Liver (tissue), 9 donors: Measurements from ENCODE around the gene KCNQ1. TPM values are rescaled to one million over a fixed set of nuclear protein-coding genes. Genes with fewer than 3 reads are reported as not detected.

ENCODE experiments used
- DNase-seq: peaks from one replicate; pipeline ENCODE4 v3.0.0-alpha.2; 2017; ENCODE audit warnings: low spot score
- H3K27ac ChIP-seq, 2 donors: one replicate each; pipeline ENCODE4 v1.7.0; 2013; ENCODE audit warnings: inconsistent platforms in 2 of 2, low read length in 2 of 2, control low read depth in 1 of 2, low read depth in 1 of 2, mild to moderate bottlenecking in 1 of 2
- H3K27me3 ChIP-seq, 4 donors: one replicate each; pipeline versions ENCODE4 v1.6.1 to v1.7.0; 2013; ENCODE audit warnings: low read length in 3 of 4, inconsistent platforms in 1 of 4, mild to moderate bottlenecking in 1 of 4, moderate library complexity in 1 of 4; ENCODE audit not compliant: control insufficient read depth in 4 of 4, insufficient read depth in 4 of 4
- H3K36me3 ChIP-seq, 4 donors: one replicate each; pipeline versions ENCODE4 v1.6.1 to v1.7.0; 2013; ENCODE audit warnings: low read length in 3 of 4, mild to moderate bottlenecking in 3 of 4, low read depth in 1 of 4, moderate library complexity in 1 of 4; ENCODE audit not compliant: control insufficient read depth in 4 of 4, insufficient read depth in 3 of 4
- H3K4me1 ChIP-seq, 4 donors: one replicate each; pipeline versions ENCODE4 v1.6.1 to v1.7.0; 2013; ENCODE audit warnings: low read length in 3 of 4, mild to moderate bottlenecking in 3 of 4, moderate library complexity in 1 of 4; ENCODE audit not compliant: control insufficient read depth in 4 of 4, insufficient read depth in 4 of 4
- H3K4me3 ChIP-seq, 3 donors: one replicate each; pipeline versions ENCODE4 v1.6.1 to v1.7.0; 2013; ENCODE audit warnings: low read length in 3 of 3, control low read depth in 1 of 3, low read depth in 1 of 3, mild to moderate bottlenecking in 1 of 3
- H3K9ac ChIP-seq, 2 donors: one replicate each; pipeline ENCODE4 v1.7.0; 2013; ENCODE audit warnings: low read length in 2 of 2, mild to moderate bottlenecking in 2 of 2, moderate library complexity in 2 of 2, control low read depth in 1 of 2, low read depth in 1 of 2
- H3K9me3 ChIP-seq, 4 donors: one replicate each; pipeline versions ENCODE4 v1.6.1 to v1.7.0; 2013; ENCODE audit warnings: low read length in 3 of 4; ENCODE audit not compliant: control insufficient read depth in 4 of 4
- EGR1 ChIP-seq, 2 donors: IDR thresholded peaks; 2 replicates each; pipeline ENCODE4 v1.6.1; 2016 to 2018; ENCODE audit warnings: antibody characterized with exemption in 2 of 2, low read depth in 2 of 2
- FOXA1 ChIP-seq: IDR thresholded peaks from 2 replicates; pipeline ENCODE4 v1.6.1; 2016; ENCODE audit warnings: antibody characterized with exemption
- FOXA2 ChIP-seq: IDR thresholded peaks from 2 replicates; pipeline ENCODE4 v1.6.1; 2016; ENCODE audit warnings: antibody characterized with exemption
- GABPA ChIP-seq, 2 donors: IDR thresholded peaks in 1 of 2; conservative IDR thresholded peaks in 1 of 2; 2 replicates each; pipeline ENCODE4 v1.6.1; 2016; ENCODE audit warnings: antibody characterized with exemption in 2 of 2, mild to moderate bottlenecking in 1 of 2, moderate library complexity in 1 of 2
- HNF4A ChIP-seq, 2 donors: conservative IDR thresholded peaks; 2 replicates each; pipeline ENCODE4 v1.6.1; 2016; ENCODE audit warnings: antibody characterized with exemption in 2 of 2, mild to moderate bottlenecking in 2 of 2
- HNF4G ChIP-seq: IDR thresholded peaks from 2 replicates; pipeline ENCODE4 v1.6.1; 2016; ENCODE audit warnings: antibody characterized with exemption
- JUND ChIP-seq, 2 donors: IDR thresholded peaks; 2 replicates each; pipeline ENCODE4 v1.6.1; 2016; ENCODE audit warnings: antibody characterized with exemption in 2 of 2
- MAX ChIP-seq: IDR thresholded peaks from 2 replicates; pipeline ENCODE4 v1.6.1; 2016; ENCODE audit warnings: antibody characterized with exemption
- NR2F2 ChIP-seq: IDR thresholded peaks from 2 replicates; pipeline ENCODE4 v1.6.1; 2016; ENCODE audit warnings: antibody characterized with exemption
- RAD21 ChIP-seq, 2 donors: IDR thresholded peaks; 2 replicates each; pipeline ENCODE4 v1.6.1; 2016; ENCODE audit warnings: antibody characterized with exemption in 2 of 2, mild to moderate bottlenecking in 2 of 2
- REST ChIP-seq: IDR thresholded peaks from 2 replicates; pipeline ENCODE4 v1.6.1; 2016; ENCODE audit warnings: antibody characterized with exemption, mild to moderate bottlenecking
- RXRA ChIP-seq, 2 donors: IDR thresholded peaks; 2 replicates each; pipeline ENCODE4 v1.6.1; 2017 to 2018; ENCODE audit warnings: antibody characterized with exemption in 2 of 2, mild to moderate bottlenecking in 1 of 2
- SP1 ChIP-seq: IDR thresholded peaks from 2 replicates; pipeline ENCODE4 v1.6.1; 2018; ENCODE audit warnings: antibody characterized with exemption, mild to moderate bottlenecking
- TAF1 ChIP-seq: conservative IDR thresholded peaks from 2 replicates; pipeline ENCODE4 v1.6.1; 2016; ENCODE audit warnings: antibody characterized with exemption, mild to moderate bottlenecking
- YY1 ChIP-seq: IDR thresholded peaks from 2 replicates; pipeline ENCODE4 v1.6.1; 2016; ENCODE audit warnings: antibody characterized with exemption, mild to moderate bottlenecking
- WGBS: extraction: QIAGEN DNeasy Blood & Tissue Kit; methylation state at CpG from one replicate; pipeline ENCODE4 v1.1.7; 2013; 5-methylcytosine and 5-hydroxymethylcytosine counted together
- polyA plus RNA-seq, 2 donors: library from polyadenylated mRNA; stranded (reverse) in 1 of 2; unstranded in 1 of 2; fragments of 200-250 nt in 1 of 2; fragments of >200 nt in 1 of 2; fragmentation: Nextera tagmentation in 1 of 2; extraction: Ambion mirVana in 1 of 2; gene quantifications; one replicate each; pipeline versions ENCODE4 v1.2.1 to v1.2.3, GENCODE V29; 2013 to 2015
- total RNA-seq, 2 donors: library from RNA; depleted of rRNA; stranded (reverse); fragments of >200 nt; gene quantifications; one replicate each; pipeline ENCODE4 v1.2.3, GENCODE V29; 2014
- TF ChIP-seq, protein P1 (sequence below): fragments of 150-350 bp; IDR thresholded peaks from 2 replicates; pipeline ENCODE4 v1.5.1; 2017; ENCODE audit warnings: improper control_type of control experiment, low read depth, low read length; ENCODE audit not compliant: missing input control
- TF ChIP-seq, protein P2 (sequence below): IDR thresholded peaks from 2 replicates; pipeline ENCODE4 v1.6.1; 2016; ENCODE audit warnings: antibody characterized with exemption
- TF ChIP-seq, protein P3 (sequence below): IDR thresholded peaks from 2 replicates; pipeline ENCODE4 v1.6.1; 2016; ENCODE audit warnings: antibody characterized with exemption
- donor health status: healthy.
- donor health status: healthy.
- donor health status: healthy.
- donor health status: healthy.
- donor health status: healthy.

The KCNQ1 gene
- total and polyA plus RNA-seq, 4 donors: 0.31 to 2.2 (median 1.5) TPM

DNA sequence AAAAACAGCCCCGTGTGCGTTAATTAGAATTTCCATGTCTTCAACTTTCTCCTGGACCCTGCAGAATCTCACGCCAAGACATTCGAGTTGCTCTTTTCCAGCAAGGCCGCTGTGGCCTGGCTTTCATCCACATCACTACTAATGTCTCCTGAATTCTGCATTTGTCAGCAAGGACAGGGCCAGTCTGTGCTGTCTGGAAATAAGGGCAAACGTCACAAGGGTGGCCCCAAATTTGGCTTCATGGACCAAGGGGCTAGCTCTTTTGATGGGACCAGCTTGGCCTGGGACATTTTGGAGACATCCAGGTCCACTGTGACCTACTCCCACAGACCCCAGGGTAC is 221.6 kb downstream of the KCNQ1 start:
- peaks cover 0 to 5% (median 0%) of the 10 kb centered on the region in 4 donors for H3K4me1 ChIP-seq
- H3K27me3 ChIP-seq: no peaks in the 10 kb centered on the region
- H3K4me3 ChIP-seq: no peak overlapping the region
- peaks cover 0 to 3% (median 0%) of the 10 kb centered on the region in 4 donors for H3K36me3 ChIP-seq
- 92% methylated on average over 6 of the region's 6 CpGs for WGBS
- no peak overlapping the region for H3K27ac ChIP-seq
- DNase-seq: peak; percentile 28
- TF ChIP-seq FOXA1 (no peak), HNF4G (no peak), JUND (IDR thresholded peaks at IDR 0.05) (no peak), TAF1 (no peak), FOXA2 (no peak), RXRA (IDR thresholded peaks at IDR 0.05) (no peak), YY1 (no peak), HNF4A (conservative IDR thresholded peaks at IDR 0.05) (no peak), NR2F2 (no peak), SP1 (no peak), REST (no peak), GABPA (IDR thresholded peaks at IDR 0.05 in 1 of 2, conservative IDR thresholded peaks at IDR 0.05 in 1 of 2) (no peak), RAD21 (IDR thresholded peaks at IDR 0.05) (no peak), MAX (no peak), EGR1 (IDR thresholded peaks at IDR 0.05; ENCODE audit: low read depth in 2 of 2) (no peak)
- TF ChIP-seq, protein P1, sequence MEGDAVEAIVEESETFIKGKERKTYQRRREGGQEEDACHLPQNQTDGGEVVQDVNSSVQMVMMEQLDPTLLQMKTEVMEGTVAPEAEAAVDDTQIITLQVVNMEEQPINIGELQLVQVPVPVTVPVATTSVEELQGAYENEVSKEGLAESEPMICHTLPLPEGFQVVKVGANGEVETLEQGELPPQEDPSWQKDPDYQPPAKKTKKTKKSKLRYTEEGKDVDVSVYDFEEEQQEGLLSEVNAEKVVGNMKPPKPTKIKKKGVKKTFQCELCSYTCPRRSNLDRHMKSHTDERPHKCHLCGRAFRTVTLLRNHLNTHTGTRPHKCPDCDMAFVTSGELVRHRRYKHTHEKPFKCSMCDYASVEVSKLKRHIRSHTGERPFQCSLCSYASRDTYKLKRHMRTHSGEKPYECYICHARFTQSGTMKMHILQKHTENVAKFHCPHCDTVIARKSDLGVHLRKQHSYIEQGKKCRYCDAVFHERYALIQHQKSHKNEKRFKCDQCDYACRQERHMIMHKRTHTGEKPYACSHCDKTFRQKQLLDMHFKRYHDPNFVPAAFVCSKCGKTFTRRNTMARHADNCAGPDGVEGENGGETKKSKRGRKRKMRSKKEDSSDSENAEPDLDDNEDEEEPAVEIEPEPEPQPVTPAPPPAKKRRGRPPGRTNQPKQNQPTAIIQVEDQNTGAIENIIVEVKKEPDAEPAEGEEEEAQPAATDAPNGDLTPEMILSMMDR: no peak
- TF ChIP-seq, protein P2, sequence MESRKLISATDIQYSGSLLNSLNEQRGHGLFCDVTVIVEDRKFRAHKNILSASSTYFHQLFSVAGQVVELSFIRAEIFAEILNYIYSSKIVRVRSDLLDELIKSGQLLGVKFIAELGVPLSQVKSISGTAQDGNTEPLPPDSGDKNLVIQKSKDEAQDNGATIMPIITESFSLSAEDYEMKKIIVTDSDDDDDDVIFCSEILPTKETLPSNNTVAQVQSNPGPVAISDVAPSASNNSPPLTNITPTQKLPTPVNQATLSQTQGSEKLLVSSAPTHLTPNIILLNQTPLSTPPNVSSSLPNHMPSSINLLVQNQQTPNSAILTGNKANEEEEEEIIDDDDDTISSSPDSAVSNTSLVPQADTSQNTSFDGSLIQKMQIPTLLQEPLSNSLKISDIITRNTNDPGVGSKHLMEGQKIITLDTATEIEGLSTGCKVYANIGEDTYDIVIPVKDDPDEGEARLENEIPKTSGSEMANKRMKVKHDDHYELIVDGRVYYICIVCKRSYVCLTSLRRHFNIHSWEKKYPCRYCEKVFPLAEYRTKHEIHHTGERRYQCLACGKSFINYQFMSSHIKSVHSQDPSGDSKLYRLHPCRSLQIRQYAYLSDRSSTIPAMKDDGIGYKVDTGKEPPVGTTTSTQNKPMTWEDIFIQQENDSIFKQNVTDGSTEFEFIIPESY: no peak
- TF ChIP-seq, protein P3, sequence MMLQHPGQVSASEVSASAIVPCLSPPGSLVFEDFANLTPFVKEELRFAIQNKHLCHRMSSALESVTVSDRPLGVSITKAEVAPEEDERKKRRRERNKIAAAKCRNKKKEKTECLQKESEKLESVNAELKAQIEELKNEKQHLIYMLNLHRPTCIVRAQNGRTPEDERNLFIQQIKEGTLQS: no peak
- no peak overlapping the region for H3K9ac ChIP-seq
- H3K9me3 ChIP-seq: peaks cover 0 to 2% (median 1%) of the 10 kb centered on the region in 4 donors
